Stimulated activated CD4-positive, alpha-beta T cell treated with anti-CD3 and anti-CD28 coated beads, Interleukin-12 subunit alpha, Interleukin-12 subunit beta, amount 100 ng/mL, for 4 hours (primary cell): ENCODE measurements around the gene GABRB1.

Experiments used
- DNase-seq: peaks from one replicate; pipeline ENCODE4 v3.0.0-alpha.2; 2020

Gene GABRB1

GRCh38 chr4:47122592-47123291 is 91.4 kb downstream of the GABRB1 start:
- no peak for DNase-seq

GRCh38 chr4:47128991-47129390 is 97.6 kb downstream of the GABRB1 start:
- no peak for DNase-seq

GRCh38 chr4:47135210-47135609 is 103.8 kb downstream of the GABRB1 start:
- DNase-seq = no peak

- DNase-seq = no peak
Measured at GRCh38 chr4:47143261-47143660, 111.9 kb downstream of the GABRB1 start.

GRCh38 chr4:47145630-47146029 is 114.3 kb downstream of the GABRB1 start:
- no peak for DNase-seq

GRCh38 chr4:47154816-47155370 is 123.5 kb downstream of the GABRB1 start:
- no peak for DNase-seq

GRCh38 chr4:47155919-47156318 is 124.6 kb downstream of the GABRB1 start:
- no peak for DNase-seq

- DNase-seq = no peak
Measured at GRCh38 chr4:47160095-47160494, 128.7 kb downstream of the GABRB1 start.

- no peak for DNase-seq
Measured at GRCh38 chr4:47167081-47168035, 136.0 kb downstream of the GABRB1 start.

GRCh38 chr4:47184083-47184482 is 152.7 kb downstream of the GABRB1 start:
- no peak for DNase-seq

- no peak for DNase-seq
Measured at GRCh38 chr4:47185761-47186160, 154.4 kb downstream of the GABRB1 start.

GRCh38 chr4:47187608-47188007 is 156.2 kb downstream of the GABRB1 start:
- DNase-seq = no peak

- DNase-seq = no peak
Measured at GRCh38 chr4:47193179-47193578, 161.8 kb downstream of the GABRB1 start.

GRCh38 chr4:47194036-47194737 is 162.8 kb downstream of the GABRB1 start:
- DNase-seq = no peak

- DNase-seq = no peak
Measured at GRCh38 chr4:47195706-47196105, 164.3 kb downstream of the GABRB1 start.

- DNase-seq = no peak
Measured at GRCh38 chr4:47198791-47199190, 167.4 kb downstream of the GABRB1 start.

- no peak for DNase-seq
Measured at GRCh38 chr4:47203593-47203992, 172.2 kb downstream of the GABRB1 start.

GRCh38 chr4:47207555-47207954 is 176.2 kb downstream of the GABRB1 start:
- no peak for DNase-seq

- DNase-seq = no peak
Measured at GRCh38 chr4:47209833-47210232, 178.5 kb downstream of the GABRB1 start.

- DNase-seq = no peak
Measured at GRCh38 chr4:47210828-47211227, 179.5 kb downstream of the GABRB1 start.

- DNase-seq = no peak
Measured at GRCh38 chr4:47213106-47213505, 181.7 kb downstream of the GABRB1 start.

GRCh38 chr4:47213539-47213938 is 182.2 kb downstream of the GABRB1 start:
- no peak for DNase-seq

GRCh38 chr4:47213971-47214370 is 182.6 kb downstream of the GABRB1 start:
- no peak for DNase-seq
